Psoas muscle (tissue), 8 donors: ENCODE measurements around the gene PCDHGA5. TPM values are rescaled to one million over a fixed set of nuclear protein-coding genes. Genes with fewer than 3 reads are reported as not detected.

ENCODE experiments used
- ATAC-seq, 4 donors: fragments of 200-7000 bp; cut with Tn5 transposase; one replicate each; pipeline ENCODE4 v1.9.1; 2020; ENCODE audit warnings: moderate library complexity in 3 of 4, mild to moderate bottlenecking in 2 of 4
- DNase-seq, 2 donors: peaks; one replicate each; pipeline ENCODE4 v3.0.0-alpha.2; 2020
- H3K27ac ChIP-seq: fragments of 200-600 bp; one replicate; pipeline ENCODE4 v1.8.0; 2022
- H3K27me3 ChIP-seq, 3 donors: fragments of 200-600 bp in 1 of 3; one replicate each; pipeline versions ENCODE4 v1.6.1 to v1.8.0; 2013 to 2022; ENCODE audit warnings: low read length in 2 of 3, mild to moderate bottlenecking in 2 of 3, moderate library complexity in 1 of 3; ENCODE audit not compliant: insufficient read depth in 3 of 3
- H3K36me3 ChIP-seq, 2 donors: fragments of 200-600 bp in 1 of 2; one replicate each; pipeline versions ENCODE4 v1.6.1 to v1.8.0; 2013 to 2022; ENCODE audit warnings: low read depth in 1 of 2, mild to moderate bottlenecking in 1 of 2, moderate library complexity in 1 of 2; ENCODE audit not compliant: insufficient read depth in 1 of 2
- H3K4me1 ChIP-seq: fragments of 200-600 bp; one replicate; pipeline ENCODE4 v1.8.0; 2022
- H3K4me3 ChIP-seq: fragments of 200-600 bp; one replicate; pipeline ENCODE4 v1.8.0; 2022; ENCODE audit warnings: mild to moderate bottlenecking
- H3K9me3 ChIP-seq: fragments of 200-600 bp; one replicate; pipeline ENCODE4 v1.8.0; 2022
- CTCF ChIP-seq: fragments of 200-600 bp; IDR thresholded peaks from one replicate; pipeline ENCODE4 v1.8.0; 2022; ENCODE audit warnings: antibody characterized with exemption
- WGBS, 3 donors: extraction: QIAGEN DNeasy Blood & Tissue Kit; methylation state at CpG; one replicate each; pipeline versions ENCODE4 v1.1.6 to v1.1.7; 2013; 5-methylcytosine and 5-hydroxymethylcytosine counted together
- intact Hi-C, 2 donors: fragments of 100-400 bp; cut with DNase I; formaldehyde crosslinking; loops; one replicate each; pipeline versions ENCODE4 v1.11.0 to v1.14.2; 2022
- polyA plus RNA-seq, 3 donors: library from polyadenylated mRNA; stranded (reverse); fragments of 200-250 nt; gene quantifications; one replicate each; pipeline ENCODE4 v1.2.3, GENCODE V29; 2013
- total RNA-seq, 4 donors: library from RNA; stranded (reverse); fragmentation: NEBNext Ultra II Directional in 2 of 4; extraction: Animal tissue kit (Norgen Biotek cat#: 25700) in 2 of 4; gene quantifications; one replicate each; pipeline versions ENCODE4 v1.2.1 to v1.2.4, GENCODE V29; 2021 to 2023
- donor health status: healthy with polysubstance abuse.
- donor health status: DM: no; HTN: no; CAD: no; lungs with moderate emphysema.
- donor health status: Bipolar disorder and iron deficiency.
- donor health status: healthy.
- donor health status: DM: yes; HTN: yes; CAD: no.
- donor health status: DM: no; HTN: no; CAD: no.
- donor health status: DM: no; HTN: no; CAD: no.
- donor health status: DM: yes; HTN: yes; CAD: no.

Gene PCDHGA5
- total and polyA plus RNA-seq, 7 donors = 0.07 to 2.0 (median 0.84) TPM

DNA sequence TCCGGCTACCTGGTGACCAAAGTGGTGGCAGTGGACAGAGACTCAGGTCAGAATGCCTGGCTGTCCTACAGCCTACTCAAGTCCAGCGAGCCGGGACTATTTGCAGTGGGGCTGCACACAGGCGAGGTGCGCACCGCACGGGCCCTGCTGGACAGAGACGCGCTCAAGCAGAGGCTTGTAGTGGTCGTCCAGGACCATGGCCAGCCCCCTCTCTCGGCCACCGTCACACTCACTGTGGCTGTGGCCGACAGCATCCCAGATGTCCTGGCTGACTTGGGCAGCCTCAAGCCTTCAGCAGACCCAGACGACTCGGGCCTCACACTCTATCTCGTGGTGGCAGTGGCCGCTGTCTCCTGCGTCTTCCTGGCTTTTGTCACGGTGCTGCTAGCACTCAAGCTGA is 7.0 kb upstream of the PCDHGA5 start:
- Histone ChIP-seq H3K9me3 (peaks cover 23% of the 10 kb centered on the region), H3K27me3 (peaks cover 0 to 62% (median 17%) of the 10 kb centered on the region in 3 donors), H3K27ac (no peak overlapping the region), H3K4me3 (no peak overlapping the region), H3K4me1 (no peaks in the 10 kb centered on the region), H3K36me3 (no peaks in the 10 kb centered on the region)
- ATAC-seq (peak in 1 of 4 donors; percentile 25), DNase-seq (peak in 1 of 2 donors; percentile 35)
- 39 to 60% (median 52%) methylated on average over 19 of the region's 19 CpGs for WGBS, 3 donors
- TF ChIP-seq CTCF = no peak
- intact Hi-C loops = no loop called here

GRCh38 chr5:141359790-141360426 is 4.1 kb upstream of the PCDHGA5 start, which contains the start of gene PCDHGB2:
Gene PCDHGB2, plus strand, starts transcription at chr5:141359994. Its CDS starts 142 bp downstream, at chr5:141360136.
- WGBS, 3 donors = 14 to 25% (median 17%) methylated on average over 24 of the region's 24 CpGs
- peak; percentile 38 for TF ChIP-seq CTCF
- Histone ChIP-seq H3K27me3 (peaks cover 0 to 77% (median 16%) of the 10 kb centered on the region in 3 donors), H3K36me3 (no peaks in the 10 kb centered on the region), H3K4me1 (no peaks in the 10 kb centered on the region), H3K9me3 (peaks cover 35% of the 10 kb centered on the region), H3K4me3 (peak within 1 kb of the TSS; percentile 52), H3K27ac (no peak within 1 kb of the TSS)
- ATAC-seq (peak in 3 of 4 donors; percentile 37 to 72 (median 62)), DNase-seq (no peak)
- intact Hi-C loops = no loop called here

GRCh38 chr5:141360685-141361084 is 3.3 kb upstream of the PCDHGA5 start:
- no peak for ATAC-seq
- Histone ChIP-seq H3K4me3 (peak overlapping the region; percentile 52), H3K27ac (no peak overlapping the region), H3K4me1 (no peaks in the 10 kb centered on the region), H3K9me3 (peaks cover 34% of the 10 kb centered on the region), H3K36me3 (no peaks in the 10 kb centered on the region), H3K27me3 (peaks cover 0 to 80% (median 18%) of the 10 kb centered on the region in 3 donors)
- no peak for TF ChIP-seq CTCF
- DNase-seq = no peak
- WGBS, 3 donors = 34 to 44% (median 41%) methylated on average over 15 of the region's 15 CpGs
- intact Hi-C loops = no loop called here

- intact Hi-C loops = no loop called here
Measured at GRCh38 chr5:141362719-141363118, 1.2 kb upstream of the PCDHGA5 start.

More at GRCh38 chr5:141362719-141363118, 1.2 kb upstream of the PCDHGA5 start:
- ATAC-seq (no peak), DNase-seq (no peak)
- H3K4me3 ChIP-seq = no peak overlapping the region
- H3K27ac ChIP-seq = no peak overlapping the region
- H3K4me1 ChIP-seq = no peaks in the 10 kb centered on the region
- peaks cover 0 to 86% (median 19%) of the 10 kb centered on the region in 3 donors for H3K27me3 ChIP-seq
- TF ChIP-seq CTCF = no peak
- no peaks in the 10 kb centered on the region for H3K36me3 ChIP-seq
- H3K9me3 ChIP-seq = peaks cover 30% of the 10 kb centered on the region
